GM12878 (cell line): ENCODE results near the gene GRIK1. TPM values are rescaled to one million over a fixed set of nuclear protein-coding genes. Genes with fewer than 3 reads are reported as not detected.

ENCODE experiments used
- ATAC-seq: fragments of 200-7000 bp; cut with Tn5 transposase; 3 replicates; pipeline ENCODE4 v1.9.1; 2020; ENCODE audit warnings: mild to moderate bottlenecking, moderate library complexity
- BruUV-seq: library from RNA; stranded (reverse); fragments of 400-500 nt; replicated peaks from 2 replicates; lab custom pipeline; 2021; lab: Mats Ljungman, UMichigan
- CTCF ChIA-PET: fragments of 300-600 bp; sonication (Branson Sonifier 250); formaldehyde crosslinking; extraction: SDS; loops from one replicate; lab custom pipeline; 2021; ENCODE audit warnings: inconsistent platforms; lab: Yijun Ruan, JAX
- POLR2A ChIA-PET: fragments of 350-600 bp; formaldehyde crosslinking; extraction: SDS; loops from one replicate; lab custom pipeline; 2021; ENCODE audit warnings: inconsistent platforms; lab: Charles Lee
- RAD21 ChIA-PET: fragments of 300-600 bp; sonication (Branson Sonifier 250); formaldehyde crosslinking; loops from one replicate; lab custom pipeline; 2023; ENCODE audit warnings: antibody characterized with exemption; ENCODE audit not compliant: unreplicated experiment; lab: Charles Lee
- SMC1A ChIA-PET: fragments of 300-600 bp; sonication (Branson Sonifier 250); formaldehyde crosslinking; loops from one replicate; lab custom pipeline; 2023; ENCODE audit not compliant: unreplicated experiment, uncharacterized antibody; lab: Charles Lee
- DNase-seq: peaks from one replicate; pipeline ENCODE4 v3.0.0-alpha.2; 2011; ENCODE audit warnings: low read depth, low spot score
- FAIRE-seq: peaks from 3 replicates; lab custom pipeline; 2011; peaks lifted over from hg19 to GRCh38; lab: Jason Lieb, UNC
- H2AFZ ChIP-seq: 2 replicates; pipeline ENCODE4 v1.6.0; 2011; ENCODE audit warnings: low read depth, low read length, control low read depth; ENCODE audit not compliant: control insufficient read depth
- H3K27ac ChIP-seq: 2 replicates; pipeline ENCODE4 v1.5.1; 2011; ENCODE audit warnings: control low read depth; ENCODE audit not compliant: control insufficient read depth, insufficient read depth
- H3K27me3 ChIP-seq, 2 experiments: replicated peaks in 1 of 2; 2 replicates each; pipeline versions ENCODE4 v1.6.0 to v1.6.1; 2011; ENCODE audit warnings: low read length in 1 of 2; ENCODE audit not compliant: control insufficient read depth in 2 of 2, insufficient read depth in 2 of 2
- H3K36me3 ChIP-seq, 2 experiments: 2 replicates each; pipeline ENCODE4 v1.5.1; 2011; ENCODE audit warnings: low read length in 1 of 2; ENCODE audit not compliant: control insufficient read depth in 2 of 2, insufficient read depth in 2 of 2
- H3K4me1 ChIP-seq: 2 replicates; pipeline ENCODE4 v1.6.1; 2011; ENCODE audit warnings: mild to moderate bottlenecking, low read length, moderate library complexity, mixed read lengths; ENCODE audit not compliant: control insufficient read depth, insufficient read depth
- H3K4me2 ChIP-seq: 2 replicates; pipeline ENCODE4 v1.6.0; 2011; ENCODE audit warnings: control low read depth; ENCODE audit not compliant: control insufficient read depth, insufficient read depth
- H3K4me3 ChIP-seq: fragments of 200-600 bp; sonication (generic); 2 replicates; pipeline ENCODE4 v1.5.1; 2016
- H3K79me2 ChIP-seq: 2 replicates; pipeline ENCODE4 v1.6.0; 2011; ENCODE audit warnings: low read length; ENCODE audit not compliant: control insufficient read depth, insufficient read depth
- H3K9ac ChIP-seq: 2 replicates; pipeline ENCODE4 v1.8.0; 2011; ENCODE audit warnings: low read length, control low read depth, mixed read lengths; ENCODE audit not compliant: control insufficient read depth, insufficient read depth
- H3K9me3 ChIP-seq: replicated peaks from 3 replicates; pipeline ENCODE4 v1.5.1; 2011; ENCODE audit warnings: mild to moderate bottlenecking, low read length; ENCODE audit not compliant: control insufficient read depth, insufficient read depth
- H4K20me1 ChIP-seq: 2 replicates; pipeline ENCODE4 v1.6.0; 2011; ENCODE audit not compliant: control insufficient read depth, insufficient read depth
- NKRF ChIP-seq: fragments of 450-650 bp; conservative IDR thresholded peaks from 2 replicates; pipeline ENCODE4 v1.6.1; 2017; ENCODE audit warnings: mild to moderate bottlenecking, moderate library complexity
- RELB ChIP-seq: fragments of 450-650 bp; IDR thresholded peaks from 2 replicates; pipeline ENCODE4 v1.6.1; 2017; ENCODE audit warnings: low read depth, mild to moderate bottlenecking, moderate library complexity
- SMAD5 ChIP-seq: IDR thresholded peaks from 2 replicates; pipeline ENCODE4 v1.6.1; 2016; ENCODE audit warnings: antibody characterized with exemption, low read depth
- TAF1 ChIP-seq: IDR thresholded peaks from 2 replicates; pipeline ENCODE4 v1.6.1; 2011; ENCODE audit warnings: mild to moderate bottlenecking, low read depth, low read length, borderline replicate concordance
- TBL1XR1 ChIP-seq: IDR thresholded peaks from 2 replicates; pipeline ENCODE4 v1.6.1; 2012; ENCODE audit warnings: low read depth, low read length, improper control_type of control experiment
- USF2 ChIP-seq: IDR thresholded peaks from 2 replicates; pipeline ENCODE4 v1.6.1; 2011; ENCODE audit warnings: low read depth, low read length, improper control_type of control experiment, borderline replicate concordance
- WGBS: methylation state at CpG from one replicate; pipeline ENCODE4 v1.1.6; 2016; ENCODE audit warnings: low lambda C conversion rate; ENCODE audit not compliant: insufficient replicate concordance, insufficient coverage; ENCODE audit errors: missing lambda C conversion rate; 5-methylcytosine and 5-hydroxymethylcytosine counted together
- in situ Hi-C: fragments of 300-500 bp; cut with MboI; formaldehyde crosslinking; loops from 9 replicates; pipeline ENCODE4 v1.14.3; 2018; ENCODE audit warnings: mixed read lengths
- intact Hi-C: fragments of 100-400 bp; cut with micrococcal nuclease; formaldehyde crosslinking; loops from one replicate; pipeline ENCODE4 v1.14.2; 2022; ENCODE audit not compliant: unreplicated experiment
- polyA plus RNA-seq, 11 experiments: library from polyadenylated mRNA; depleted of rRNA in 4 of 11; unstranded in 6 of 11; stranded (reverse) in 5 of 11; fragments of >200 nt; fragmentation: Nextera tagmentation in 4 of 11; fragmentation: Illumina TruSeq in 1 of 11; extraction: Ambion mirVana in 4 of 11; extraction: Trizol in 1 of 11; gene quantifications; 1 replicate in 1 of 11; 2 replicates in 10 of 11; pipeline versions ENCODE4 v1.2.1 to v1.2.3, GENCODE V29; 2011 to 2016; ENCODE audit warnings: inconsistent platforms in 2 of 11, missing spikeins in 2 of 11, low read depth in 1 of 11
- total RNA-seq, 4 experiments: library from RNA; depleted of rRNA in 3 of 4; stranded (reverse); fragments of >200 nt in 3 of 4; fragmentation: Illumina TruSeq in 1 of 4; extraction: Trizol in 1 of 4; gene quantifications; 2 replicates each; pipeline versions ENCODE4 v1.2.1 to v1.2.3, GENCODE V29; 2013 to 2021

Gene GRIK1
- total and polyA plus RNA-seq, 10 of the 15 experiments (the other 5 are each of a cell fraction or from before 2014, with no cell fraction given): 0.05 to 0.13 (median 0.09) TPM; not detected in 7

- Histone ChIP-seq H3K4me2 (no peak overlapping the region), H3K36me3 (no peaks in the 10 kb centered on the region)
- no peak for TF ChIP-seq SMAD5
- no peak for TF ChIP-seq USF2
- TF ChIP-seq TAF1: no peak
- TF ChIP-seq NKRF: no peak
- no peak for TF ChIP-seq RELB
- TF ChIP-seq TBL1XR1: no peak
- TF ChIP-seq, all 136 proteins: peak for 0
- POLR2A ChIA-PET: no interaction called here
- BruUV-seq: no TSS peak
- Histone ChIP-seq H2AFZ (no peak overlapping the region), H4K20me1 (no peaks in the 10 kb centered on the region), H3K4me1 (no peaks in the 10 kb centered on the region), H3K27ac (no peak overlapping the region), H3K4me3 (no peak overlapping the region), H3K9ac (no peak overlapping the region), H3K79me2 (no peaks in the 10 kb centered on the region), H3K27me3 (no peaks in the 10 kb centered on the region), H3K9me3 (no peaks in the 10 kb centered on the region; the same call in 2 of the 3 replicates)
- SMC1A ChIA-PET: no interaction called here
- CTCF ChIA-PET: no interaction called here
- intact Hi-C loops: no loop called here
- RAD21 ChIA-PET: no interaction called here
- in situ Hi-C loops: no loop called here
- FAIRE-seq (no peak), ATAC-seq (no peak), DNase-seq (no peak)
- WGBS: 17% methylated on average over 2 of the region's 2 CpGs
Observed at GRCh38 chr21:29827647-29828046, 112.1 kb downstream of the GRIK1 start.
